HL-60 (cell line): ENCODE results near the gene DPP6.

Experiments used
- CTCF ChIP-seq: IDR thresholded peaks from one replicate; pipeline ENCODE4 v1.5.1; 2011; ENCODE audit warnings: low read length, control low read depth, inconsistent platforms; ENCODE audit not compliant: insufficient read depth
- REST ChIP-seq: IDR thresholded peaks from 2 replicates; pipeline ENCODE4 v1.6.1; 2012; ENCODE audit warnings: low read depth; ENCODE audit not compliant: insufficient replicate concordance

GRCh38 chr7:154583454-154583853 is 531.3 kb downstream of the DPP6 start:
- TF ChIP-seq CTCF (no peak), REST (no peak)
